Activated CD4-positive, alpha-beta T cell treated with anti-CD3 and anti-CD28 coated beads, Interleukin-2, Interleukin-6, amounts not matched to agents 100 ng/mL and 50 ng/mL, durations not matched to agents 16 hours and 8 hours (primary cell): ENCODE data around the gene TUBB4A.

ENCODE experiments used
- DNase-seq: peaks from one replicate; pipeline ENCODE4 v3.0.0-alpha.2; 2020

The TUBB4A gene

GRCh38 chr19:6465663-6466062 is 36.4 kb downstream of the TUBB4A start:
- no peak for DNase-seq

GRCh38 chr19:6465006-6465405 is 37.1 kb downstream of the TUBB4A start:
- no peak for DNase-seq

DNA sequence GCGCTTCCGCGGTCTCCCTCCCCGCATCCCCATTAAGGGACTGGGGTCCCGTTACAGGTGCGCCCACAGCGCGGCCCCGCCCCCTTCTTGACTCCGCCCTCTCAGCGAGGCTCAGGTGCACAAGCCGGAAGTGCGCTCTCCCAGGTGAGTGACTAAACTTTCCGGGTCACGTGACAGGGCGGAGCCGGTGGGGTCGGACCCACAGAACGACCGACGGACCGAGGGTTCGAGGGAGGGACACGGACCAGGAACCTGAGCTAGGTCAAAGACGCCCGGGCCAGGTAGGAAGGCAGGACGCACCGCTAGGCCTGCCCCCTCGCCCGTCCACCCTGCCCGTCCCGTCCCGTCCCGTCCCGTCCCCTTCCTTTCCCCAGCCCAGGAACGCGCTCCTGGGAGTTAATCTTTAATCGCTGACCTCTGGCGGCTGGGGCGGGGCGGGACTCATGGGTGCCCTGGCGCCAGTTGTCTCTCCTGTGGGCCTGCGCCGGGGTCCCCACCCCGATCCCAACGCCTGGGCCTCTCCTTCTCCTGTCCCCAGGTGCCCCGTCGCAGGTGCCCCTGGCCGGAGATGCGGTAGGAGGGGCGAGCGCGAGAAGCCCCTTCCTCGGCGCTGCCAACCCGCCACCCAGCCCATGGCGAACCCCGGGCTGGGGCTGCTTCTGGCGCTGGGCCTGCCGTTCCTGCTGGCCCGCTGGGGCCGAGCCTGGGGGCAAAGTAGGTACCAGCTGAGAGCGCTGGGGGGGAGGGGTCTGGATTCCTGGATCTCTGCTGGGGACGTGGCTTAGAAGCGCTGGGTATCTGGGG is 37.8 kb downstream of the TUBB4A start, which contains the start of gene CRB3:
CRB3 (plus strand) TSS at position 202 of the 804 bp plus-strand sequence; CDS start at position 633, 431 bp downstream.
- DNase-seq: peak; percentile 21

GRCh38 chr19:6460099-6460884 is 41.8 kb downstream of the TUBB4A start:
- peak; percentile 98 for DNase-seq

GRCh38 chr19:6459262-6460098 is 42.6 kb downstream of the TUBB4A start, which contains the start of gene SLC25A23:
Gene SLC25A23 (minus strand): TSS chr19:6459792. CDS start chr19:6459628, 164 bp downstream.
- peak; percentile 80 for DNase-seq

DNA sequence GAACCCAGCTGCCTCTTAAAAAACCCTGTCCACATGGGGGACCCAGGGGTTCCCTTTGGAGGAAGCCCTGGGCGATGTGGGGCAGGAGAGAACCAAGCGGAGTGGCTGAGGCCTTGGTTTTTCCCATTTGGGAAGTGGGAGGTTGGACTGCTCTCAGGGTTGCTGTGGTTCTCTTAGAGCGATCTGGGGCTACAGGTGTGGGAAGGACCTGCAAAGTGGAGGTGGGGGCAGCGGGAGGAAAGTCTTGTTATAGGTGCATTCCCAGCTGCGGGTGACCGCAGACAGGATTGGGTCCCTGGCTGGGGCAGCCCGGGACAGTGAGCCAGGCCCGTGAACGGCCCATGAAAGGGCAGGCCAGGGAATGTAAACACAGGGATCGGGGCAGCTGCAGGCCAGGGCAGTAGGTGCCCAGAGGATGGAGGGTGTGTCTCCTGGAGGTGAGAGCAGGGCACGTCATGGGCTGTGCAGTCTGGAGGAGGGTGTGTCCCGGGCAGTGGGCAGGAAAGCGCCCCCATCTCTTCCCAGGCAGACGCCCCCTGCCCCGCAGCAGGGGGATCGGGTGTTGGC is 43.3 kb downstream of the TUBB4A start:
- DNase-seq: no peak

DNA sequence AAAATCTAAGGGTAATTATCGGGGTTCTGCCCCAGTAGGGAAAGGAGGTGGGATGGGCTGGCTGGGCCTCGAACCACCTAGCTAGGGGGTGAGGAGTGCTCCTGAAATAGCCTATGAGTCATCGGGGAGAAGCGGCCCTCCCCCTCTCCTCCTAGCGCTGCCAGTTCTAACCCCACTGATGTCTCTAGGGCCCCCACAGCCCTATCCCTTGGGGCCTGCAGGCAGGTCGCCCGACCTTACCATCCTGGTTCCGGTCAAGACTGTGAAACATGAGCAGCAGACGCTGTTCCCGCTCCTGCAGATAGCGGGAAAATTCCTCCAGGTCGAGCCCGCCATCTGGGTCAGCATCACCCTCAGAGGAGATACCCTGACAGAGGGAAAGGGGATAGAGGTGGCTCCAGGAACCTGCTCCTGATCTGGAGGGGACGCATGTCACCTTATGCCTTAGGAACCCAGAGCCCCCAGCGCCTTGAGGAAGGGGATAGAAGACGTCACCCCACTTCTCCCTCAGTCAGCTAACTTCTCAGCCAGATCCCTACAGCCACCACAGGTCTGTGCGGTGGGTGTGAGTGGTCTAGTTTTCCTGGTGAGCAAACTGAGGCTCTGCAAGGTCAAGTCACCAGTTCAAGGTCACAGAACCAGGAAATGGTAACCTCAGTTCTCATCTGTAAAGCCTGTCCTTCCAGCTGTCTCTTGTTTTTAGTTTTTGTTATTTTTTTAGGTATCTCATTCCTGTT is 44.0 kb downstream of the TUBB4A start:
- DNase-seq: no peak

DNA sequence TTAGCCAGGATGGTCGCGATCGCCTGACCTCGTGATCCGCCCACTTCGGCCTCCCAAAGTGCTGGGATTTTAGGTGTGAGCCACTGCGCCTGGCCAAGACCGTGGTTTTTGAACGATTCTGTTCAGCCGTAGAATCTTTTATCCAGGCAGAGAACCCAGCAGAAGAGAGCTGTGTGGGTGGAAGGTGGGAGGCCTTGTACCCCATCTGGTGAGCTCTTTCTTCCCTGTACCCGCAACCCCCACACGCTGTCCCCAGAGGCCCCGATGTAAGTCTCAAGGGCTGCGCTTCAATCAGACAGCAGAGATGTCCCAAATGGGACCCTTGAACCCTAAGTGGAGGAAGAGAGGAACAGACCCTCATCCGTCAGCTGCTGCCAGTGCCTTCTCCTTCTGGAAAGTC is 46.2 kb downstream of the TUBB4A start:
- DNase-seq: no peak

- DNase-seq: no peak
Measured at GRCh38 chr19:6453951-6454565, 48.1 kb downstream of the TUBB4A start.

GRCh38 chr19:6452899-6453298 is 49.2 kb downstream of the TUBB4A start:
- no peak for DNase-seq

DNA sequence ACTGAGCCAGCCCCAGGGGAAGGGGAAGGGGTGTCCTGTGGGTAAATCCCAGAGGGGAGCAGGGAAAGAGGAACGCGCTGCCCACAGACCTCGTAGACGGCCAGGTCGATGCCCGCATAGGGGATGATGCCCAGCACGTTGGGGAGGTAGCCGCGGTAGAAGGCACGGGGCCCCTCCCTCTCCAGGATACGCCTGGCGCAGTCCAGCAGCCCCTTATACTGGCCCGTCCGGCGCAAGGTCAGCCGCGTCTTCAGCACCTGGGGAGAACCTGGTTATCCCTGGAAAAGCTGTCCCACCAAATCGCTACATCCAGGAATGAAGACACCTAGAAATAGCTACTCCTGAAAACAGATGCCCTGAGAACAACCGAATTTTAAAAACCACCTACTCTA is 49.9 kb downstream of the TUBB4A start:
- DNase-seq: no peak

- no peak for DNase-seq
Measured at GRCh38 chr19:6451583-6452222, 50.4 kb downstream of the TUBB4A start.

DNA sequence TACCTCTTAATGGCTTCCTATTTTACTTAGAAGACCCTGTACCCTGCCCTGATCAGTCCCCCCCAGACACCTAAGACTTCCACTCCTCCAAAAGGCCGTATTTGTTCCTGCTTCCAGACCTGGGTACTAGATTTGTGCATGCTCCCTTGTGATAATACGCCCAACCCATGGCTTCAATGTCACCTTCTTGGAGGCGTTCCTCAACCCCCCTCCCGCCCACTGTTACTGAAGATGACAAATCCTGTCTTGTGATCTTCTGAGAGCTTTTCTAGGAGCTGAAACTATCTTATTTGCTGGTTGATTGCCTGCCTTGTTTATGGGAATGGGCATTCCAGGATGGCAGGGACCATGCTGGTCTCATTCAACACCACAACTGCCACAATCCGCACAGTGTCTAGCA is 51.9 kb downstream of the TUBB4A start:
- DNase-seq: no peak

DNA sequence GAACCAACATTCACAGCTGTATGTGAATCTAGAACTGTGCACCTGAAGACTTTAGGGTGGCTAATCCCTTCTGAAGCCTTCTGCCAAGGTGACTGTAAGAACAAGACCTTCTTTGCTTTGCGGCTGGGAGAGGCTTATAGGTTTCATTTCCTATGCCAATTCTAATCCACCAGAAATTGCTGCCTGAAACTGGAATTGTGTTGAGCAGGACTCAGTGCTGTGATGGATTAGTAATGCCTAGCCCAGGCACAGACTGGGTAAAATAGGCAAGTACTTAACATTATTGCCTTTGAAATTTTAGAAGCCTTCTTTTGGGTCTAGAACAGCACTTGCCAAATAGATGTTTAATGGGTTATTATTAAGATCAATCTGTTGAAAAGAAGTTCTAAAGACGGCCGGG is 54.1 kb downstream of the TUBB4A start:
- no peak for DNase-seq

DNA sequence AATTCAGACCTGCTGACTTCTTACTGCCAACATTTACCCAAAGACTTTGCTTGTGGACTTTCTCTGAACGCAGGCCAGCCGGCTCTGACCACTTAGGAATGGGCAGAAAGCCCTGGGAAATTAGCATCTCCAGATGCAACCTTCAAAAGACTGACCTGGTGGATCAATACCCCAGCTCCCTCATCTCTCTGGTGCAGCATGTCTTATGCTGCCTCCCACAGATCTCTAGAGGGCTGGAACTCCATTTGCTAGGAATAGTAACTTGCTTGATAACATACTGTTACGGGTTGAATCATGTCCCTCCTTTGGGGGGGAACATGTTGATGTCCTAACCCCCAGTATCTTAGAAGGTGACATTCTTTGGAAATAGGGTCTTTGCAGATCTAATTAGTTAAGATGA is 55.7 kb downstream of the TUBB4A start:
- DNase-seq: no peak
